HepG2 (cell line): Measurements from ENCODE around the gene ENC1. TPM values are rescaled to one million over a fixed set of nuclear protein-coding genes. Genes with fewer than 3 reads are reported as not detected.

Source experiments
- ATF5 ChIP-seq: sonication (generic); formaldehyde crosslinking; IDR thresholded peaks from 2 replicates; pipeline ENCODE4 v1.4.0; 2020; ENCODE audit warnings: mild to moderate bottlenecking, low read depth, missing genetic modification reagents
- CTCF ChIP-seq: sonication (generic); formaldehyde crosslinking; IDR thresholded peaks from 2 replicates; pipeline ENCODE4 v1.5.0; 2020; ENCODE audit warnings: mild to moderate bottlenecking, missing genetic modification reagents, moderate library complexity
- ELF1 ChIP-seq: sonication (generic); formaldehyde crosslinking; IDR thresholded peaks from 2 replicates; pipeline ENCODE4 v1.4.0; 2020; ENCODE audit warnings: missing genetic modification reagents
- IRF9 ChIP-seq: sonication (generic); formaldehyde crosslinking; IDR thresholded peaks from 2 replicates; pipeline ENCODE4 v1.8.0; 2022; ENCODE audit warnings: missing genetic modification reagents, mild to moderate bottlenecking, borderline replicate concordance
- LCORL ChIP-seq, 2 experiments: fragments of 450-650 bp in 1 of 2; sonication (generic) in 1 of 2; formaldehyde crosslinking in 1 of 2; IDR thresholded peaks; 2 replicates each; pipeline versions ENCODE4 v1.5.0 to v1.6.1; 2017 to 2020; ENCODE audit warnings: antibody characterized with exemption in 1 of 2, missing genetic modification reagents in 1 of 2
- MLXIP ChIP-seq: sonication (generic); formaldehyde crosslinking; IDR thresholded peaks from 2 replicates; pipeline ENCODE4 v1.9.0; 2021; ENCODE audit warnings: missing genetic modification reagents, borderline replicate concordance
- MNT ChIP-seq: fragments of 450-650 bp; IDR thresholded peaks from 2 replicates; pipeline ENCODE4 v1.6.1; 2016
- TFAP4 ChIP-seq: sonication (generic); IDR thresholded peaks from 2 replicates; pipeline ENCODE4 v1.6.1; 2016; ENCODE audit warnings: low read depth, borderline replicate concordance
- YY1 ChIP-seq: IDR thresholded peaks from 2 replicates; pipeline ENCODE4 v1.6.1; 2011; ENCODE audit warnings: low read length, low read depth, moderate library complexity, mild to moderate bottlenecking; ENCODE audit not compliant: insufficient read depth, insufficient replicate concordance
- ZKSCAN1 ChIP-seq: fragments of 150-350 bp; IDR thresholded peaks from 2 replicates; pipeline ENCODE4 v1.6.1; 2014; ENCODE audit warnings: low read length
- ZNF136 ChIP-seq: sonication (generic); formaldehyde crosslinking; IDR thresholded peaks from 2 replicates; pipeline ENCODE4 v1.8.1; 2022; ENCODE audit warnings: low read depth, mild to moderate bottlenecking, moderate library complexity, missing genetic modification reagents
- ZNF563 ChIP-seq: sonication (generic); formaldehyde crosslinking; IDR thresholded peaks from 2 replicates; pipeline ENCODE4 v1.8.0; 2022; ENCODE audit warnings: mild to moderate bottlenecking, moderate library complexity, missing genetic modification reagents
- ZNF691 ChIP-seq: sonication (generic); formaldehyde crosslinking; IDR thresholded peaks from 2 replicates; pipeline ENCODE4 v1.4.0; 2020; ENCODE audit warnings: missing genetic modification reagents, low read depth, mild to moderate bottlenecking, borderline replicate concordance
- ZNF737 ChIP-seq: sonication (generic); formaldehyde crosslinking; IDR thresholded peaks from 2 replicates; pipeline ENCODE4 v1.5.0; 2020; ENCODE audit warnings: missing genetic modification reagents, mild to moderate bottlenecking, borderline replicate concordance
- ZNF850 ChIP-seq: sonication (generic); formaldehyde crosslinking; conservative IDR thresholded peaks from 2 replicates; pipeline ENCODE4 v1.9.0; 2021; ENCODE audit warnings: mild to moderate bottlenecking, missing genetic modification reagents
- ZSCAN31 ChIP-seq: sonication (generic); formaldehyde crosslinking; IDR thresholded peaks from 2 replicates; pipeline ENCODE4 v1.5.0; 2020; ENCODE audit warnings: low read depth, mild to moderate bottlenecking, missing genetic modification reagents
- polyA plus RNA-seq, 8 experiments: library from polyadenylated mRNA; depleted of rRNA in 3 of 8; stranded (reverse) in 7 of 8; unstranded in 1 of 8; fragments of >200 nt; fragmentation: Illumina TruSeq in 4 of 8; extraction: Trizol in 4 of 8; gene quantifications; 2 replicates each; pipeline versions ENCODE4 v1.2.1 to v1.2.3, GENCODE V29; 2011 to 2016; ENCODE audit warnings: low read depth in 4 of 8, missing spikeins in 1 of 8, mixed read lengths in 1 of 8; ENCODE audit not compliant: insufficient read depth in 1 of 8
- total RNA-seq, 5 experiments: library from RNA; depleted of rRNA; stranded (reverse); fragments of >200 nt; fragmentation: Illumina TruSeq; extraction: Trizol; gene quantifications; 2 replicates each; pipeline ENCODE4 v1.2.3, GENCODE V29; 2016; ENCODE audit warnings: low read depth in 1 of 5

ENC1 gene
- total and polyA plus RNA-seq, 2 of the 13 experiments (the other 11 are each of a cell fraction or from before 2014, with no cell fraction given): 63.8 to 64.4 TPM

GRCh38 chr5:74670396-74671038, 30.0 kb upstream of the ENC1 start (continued):
- TF ChIP-seq ATF5 (CRISPR knock-in tag) (no peak), CTCF (CRISPR knock-in tag) (0 out of 2 replicates have a peak, but pooled peaks have one; percentile 2), MNT (no peak), ZSCAN31 (CRISPR knock-in tag) (no peak), ZNF850 (CRISPR knock-in tag) (no peak), ZKSCAN1 (no peak), MLXIP (CRISPR knock-in tag) (no peak), ZNF737 (CRISPR knock-in tag) (no peak), ZNF691 (CRISPR knock-in tag) (no peak), TFAP4 (no peak), LCORL (IDR thresholded peaks at IDR 0.05) (no peak), LCORL (CRISPR knock-in tag; IDR thresholded peaks at IDR 0.05) (0 out of 2 replicates have a peak, but pooled peaks have one; percentile 38), IRF9 (CRISPR knock-in tag) (no peak), ZNF563 (0 out of 2 replicates have a peak, but pooled peaks have one; percentile 34), ELF1 (CRISPR knock-in tag) (0 out of 2 replicates have a peak, but pooled peaks have one; percentile 30), YY1 (no peak), ZNF136 (CRISPR knock-in tag) (no peak)
